ENCODE results near the gene ADAMTS19.

ADAMTS19 gene

GRCh38 chr5:129445379-129445778 is 14.7 kb upstream of the ADAMTS19 start:
- no peak for TF ChIP-seq POLR2AphosphoS5 (IDR thresholded peaks at IDR 0.05; ENCODE audit: low read depth, low read length)
- TF ChIP-seq FOXP2 (optimal IDR thresholded peaks at IDR 0.05; ENCODE audit: borderline replicate concordance, extremely low read depth, extremely low read length, insufficient read depth), result no peak

GRCh38 chr5:129447968-129448367 is 12.1 kb upstream of the ADAMTS19 start:
- TF ChIP-seq SIN3A (IDR thresholded peaks at IDR 0.05; ENCODE audit: borderline replicate concordance, insufficient read depth, low read length) (no peak), FOXP2 (optimal IDR thresholded peaks at IDR 0.05; ENCODE audit: borderline replicate concordance, extremely low read depth, extremely low read length, insufficient read depth) (no peak), TAF1 (IDR thresholded peaks at IDR 0.05; ENCODE audit: borderline replicate concordance, insufficient read depth, low read length) (no peak), POLR2AphosphoS5 (IDR thresholded peaks at IDR 0.05; ENCODE audit: low read depth, low read length) (no peak), REST (IDR thresholded peaks at IDR 0.05; ENCODE audit: insufficient read depth in 1 of 2, low read depth in 2 of 2, low read length in 2 of 2) (no peak)

GRCh38 chr5:129448654-129449053 is 11.4 kb upstream of the ADAMTS19 start:
- TF ChIP-seq POLR2AphosphoS5 (IDR thresholded peaks at IDR 0.05; ENCODE audit: low read depth, low read length) (no peak), TAF1 (IDR thresholded peaks at IDR 0.05; ENCODE audit: borderline replicate concordance, insufficient read depth, low read length) (no peak), REST (IDR thresholded peaks at IDR 0.05; ENCODE audit: insufficient read depth in 1 of 2, low read depth in 2 of 2, low read length in 2 of 2) (no peak), FOXP2 (optimal IDR thresholded peaks at IDR 0.05; ENCODE audit: borderline replicate concordance, extremely low read depth, extremely low read length, insufficient read depth) (no peak), SIN3A (IDR thresholded peaks at IDR 0.05; ENCODE audit: borderline replicate concordance, insufficient read depth, low read length) (no peak)

GRCh38 chr5:129454461-129454860 is 5.6 kb upstream of the ADAMTS19 start:
- no peak for TF ChIP-seq TAF1 (IDR thresholded peaks at IDR 0.05; ENCODE audit: borderline replicate concordance, insufficient read depth, low read length)
- TF ChIP-seq FOXP2 (optimal IDR thresholded peaks at IDR 0.05; ENCODE audit: borderline replicate concordance, extremely low read depth, extremely low read length, insufficient read depth), result no peak
- TF ChIP-seq REST (IDR thresholded peaks at IDR 0.05; ENCODE audit: insufficient read depth in 1 of 2, low read depth in 2 of 2, low read length in 2 of 2), result no peak
- TF ChIP-seq POLR2AphosphoS5 (IDR thresholded peaks at IDR 0.05; ENCODE audit: low read depth, low read length), result no peak

- TF ChIP-seq SIN3A (IDR thresholded peaks at IDR 0.05; ENCODE audit: borderline replicate concordance, insufficient read depth, low read length), result no peak
- TF ChIP-seq REST (IDR thresholded peaks at IDR 0.05; ENCODE audit: insufficient read depth in 1 of 2, low read depth in 2 of 2, low read length in 2 of 2), result no peak
- no peak for TF ChIP-seq TAF1 (IDR thresholded peaks at IDR 0.05; ENCODE audit: borderline replicate concordance, insufficient read depth, low read length)
- no peak for TF ChIP-seq POLR2AphosphoS5 (IDR thresholded peaks at IDR 0.05; ENCODE audit: low read depth, low read length)
- TF ChIP-seq FOXP2 (optimal IDR thresholded peaks at IDR 0.05; ENCODE audit: borderline replicate concordance, extremely low read depth, extremely low read length, insufficient read depth), result no peak
Observed at GRCh38 chr5:129459450-129459776, 685 bp upstream of the ADAMTS19 start.
